NT2/D1 (cell line): ENCODE data around the gene APOA5.

Experiments used
- DNase-seq: peaks from one replicate; pipeline ENCODE4 v3.0.0-alpha.2; 2011; ENCODE audit warnings: low read depth, low spot score
- H3K27me3 ChIP-seq: 2 replicates; pipeline ENCODE4 v1.6.0; 2011; ENCODE audit warnings: mild to moderate bottlenecking; ENCODE audit not compliant: insufficient read length, insufficient read depth
- H3K36me3 ChIP-seq: 2 replicates; pipeline ENCODE4 v1.6.1; 2011; ENCODE audit warnings: mild to moderate bottlenecking, low read length, mixed read lengths; ENCODE audit not compliant: insufficient read depth, insufficient read length
- H3K4me1 ChIP-seq: 2 replicates; pipeline ENCODE4 v1.5.1; 2011; ENCODE audit not compliant: insufficient read depth, insufficient read length
- H3K4me3 ChIP-seq: 2 replicates; pipeline ENCODE4 v1.5.1; 2011; ENCODE audit warnings: low read depth; ENCODE audit not compliant: insufficient read length
- H3K9ac ChIP-seq: 2 replicates; pipeline ENCODE4 v1.6.0; 2011; ENCODE audit warnings: low read depth; ENCODE audit not compliant: insufficient read length
- H3K9me3 ChIP-seq: 2 replicates; pipeline ENCODE4 v1.5.1; 2011; ENCODE audit warnings: mild to moderate bottlenecking, low read length; ENCODE audit not compliant: insufficient read depth
- SUZ12 ChIP-seq: IDR thresholded peaks from 2 replicates; pipeline ENCODE4 v1.6.1; 2011; ENCODE audit not compliant: insufficient read length, insufficient read depth; ENCODE audit errors: extremely low read depth
- YY1 ChIP-seq: IDR thresholded peaks from 2 replicates; pipeline ENCODE4 v1.6.1; 2011; ENCODE audit not compliant: insufficient read length, insufficient read depth
- ZNF274 ChIP-seq: IDR thresholded peaks from 2 replicates; pipeline ENCODE4 v1.6.1; 2011; ENCODE audit warnings: mild to moderate bottlenecking, low read depth, low read length

APOA5 gene

GRCh38 chr11:116792144-116792868 lies 627 bp upstream of the APOA5 start:
- H3K9me3 ChIP-seq = no peaks in the 10 kb centered on the region
- H3K4me3 ChIP-seq = no peak overlapping the region
- TF ChIP-seq ZNF274 (no peak), SUZ12 (no peak), YY1 (no peak)
- peaks cover 8% of the 10 kb centered on the region for H3K4me1 ChIP-seq
- no peak for DNase-seq
- H3K27me3 ChIP-seq = peaks cover 25% of the 10 kb centered on the region
- no peaks in the 10 kb centered on the region for H3K36me3 ChIP-seq
- peak overlapping the region; percentile 36 for H3K9ac ChIP-seq

- DNase-seq = peak; percentile 72
- H3K9ac ChIP-seq = peak overlapping the region; percentile 47
- TF ChIP-seq SUZ12 (no peak), ZNF274 (no peak), YY1 (no peak)
- H3K4me1 ChIP-seq = peaks cover 8% of the 10 kb centered on the region
- no peaks in the 10 kb centered on the region for H3K9me3 ChIP-seq
- peaks cover 25% of the 10 kb centered on the region for H3K27me3 ChIP-seq
- H3K36me3 ChIP-seq = peaks cover 9% of the 10 kb centered on the region
- H3K4me3 ChIP-seq = no peak overlapping the region
Measured at GRCh38 chr11:116791002-116791812, 472 bp downstream of the APOA5 start.

GRCh38 chr11:116790167-116791001 lies 1.3 kb downstream of the APOA5 start:
- H3K4me3 ChIP-seq = no peak overlapping the region
- H3K4me1 ChIP-seq = peaks cover 8% of the 10 kb centered on the region

GRCh38 chr11:116788975-116789374 lies 2.7 kb downstream of the APOA5 start:
- Histone ChIP-seq H3K4me1 (peaks cover 8% of the 10 kb centered on the region), H3K9me3 (no peaks in the 10 kb centered on the region), H3K9ac (no peak overlapping the region), H3K4me3 (no peak overlapping the region), H3K27me3 (peaks cover 25% of the 10 kb centered on the region), H3K36me3 (peaks cover 31% of the 10 kb centered on the region)
- TF ChIP-seq SUZ12 (no peak), YY1 (no peak), ZNF274 (no peak)
- no peak for DNase-seq

More at GRCh38 chr11:116790167-116791001, 1.3 kb downstream of the APOA5 start:
- H3K27me3 ChIP-seq = peaks cover 25% of the 10 kb centered on the region
- H3K36me3 ChIP-seq = peaks cover 17% of the 10 kb centered on the region
- no peak for TF ChIP-seq YY1
- no peak for TF ChIP-seq SUZ12
- no peak for TF ChIP-seq ZNF274
- DNase-seq = no peak
- H3K9me3 ChIP-seq = no peaks in the 10 kb centered on the region
- H3K9ac ChIP-seq = peak overlapping the region; percentile 8

- no peak for DNase-seq
- TF ChIP-seq SUZ12 = no peak
- TF ChIP-seq ZNF274 = no peak
- no peak for TF ChIP-seq YY1
- H3K9ac ChIP-seq = peak overlapping the region; percentile 87
- peaks cover 8% of the 10 kb centered on the region for H3K4me1 ChIP-seq
- peak overlapping the region; percentile 74 for H3K4me3 ChIP-seq
- peaks cover 36% of the 10 kb centered on the region for H3K36me3 ChIP-seq
- peaks cover 25% of the 10 kb centered on the region for H3K27me3 ChIP-seq
- H3K9me3 ChIP-seq = no peaks in the 10 kb centered on the region
Measured at GRCh38 chr11:116788534-116788933, 3.1 kb downstream of the APOA5 start.

GRCh38 chr11:116787786-116788486 lies 3.7 kb downstream of the APOA5 start, which contains the start of gene ZPR1:
Gene ZPR1 (minus strand): TSS chr11:116788023. CDS start chr11:116787990, 33 bp downstream.
- peak; percentile 27 for DNase-seq

More at GRCh38 chr11:116787786-116788486, 3.7 kb downstream of the APOA5 start, which contains the start of gene ZPR1:
- Histone ChIP-seq H3K27me3 (peaks cover 25% of the 10 kb centered on the region), H3K4me1 (peaks cover 8% of the 10 kb centered on the region), H3K36me3 (peaks cover 42% of the 10 kb centered on the region), H3K9me3 (no peaks in the 10 kb centered on the region), H3K9ac (peak within 1 kb of the TSS; percentile 87), H3K4me3 (peak within 1 kb of the TSS; percentile 74)
- TF ChIP-seq ZNF274 (no peak), SUZ12 (no peak), YY1 (no peak)
